CD1c-positive myeloid dendritic cell (primary cell): ENCODE measurements around the gene ZNF555.
"Not testable (repeated sequence)": the region's sequence is repeated elsewhere in the genome, so short reads cannot be mapped to it uniquely, and the experiment has no call there.

ENCODE experiments used
- DNase-seq: peaks from one replicate; pipeline ENCODE4 v3.0.0-alpha.2; 2016; ENCODE audit errors: extremely low spot score

The ZNF555 gene

GRCh38 chr19:2840794-2841791, at the start of gene ZNF555:
ZNF555 (plus strand) TSS chr19:2841475; CDS start chr19:2841573, 98 bp downstream.
- peak; percentile 99 for DNase-seq

- no peak for DNase-seq
These were observed 49.4 kb upstream of the ZNF555 start for GRCh38 chr19:2791876-2792275.

- not testable (repeated sequence) for DNase-seq
These were observed 48.6 kb upstream of the ZNF555 start for GRCh38 chr19:2792666-2793065.

- DNase-seq = no peak
These were observed 48.1 kb upstream of the ZNF555 start for GRCh38 chr19:2793126-2793525.

GRCh38 chr19:2793577-2793976, 47.7 kb upstream of the ZNF555 start:
- no peak for DNase-seq

- no peak for DNase-seq
These were observed 45.2 kb upstream of the ZNF555 start for GRCh38 chr19:2795827-2796658.

- DNase-seq = no peak
These were observed 44.5 kb upstream of the ZNF555 start for GRCh38 chr19:2796659-2797266.

GRCh38 chr19:2797280-2797679, 44.0 kb upstream of the ZNF555 start:
- no peak for DNase-seq

GRCh38 chr19:2798158-2798685, 43.1 kb upstream of the ZNF555 start:
- no peak for DNase-seq

- no peak for DNase-seq
These were observed 42.5 kb upstream of the ZNF555 start for GRCh38 chr19:2798733-2799132.

- no peak for DNase-seq
These were observed 41.8 kb upstream of the ZNF555 start for GRCh38 chr19:2799273-2800020.

GRCh38 chr19:2800506-2800905, 40.8 kb upstream of the ZNF555 start:
- no peak for DNase-seq

- no peak for DNase-seq
These were observed 38.4 kb upstream of the ZNF555 start for GRCh38 chr19:2802826-2803225.

- DNase-seq = no peak
These were observed 37.7 kb upstream of the ZNF555 start for GRCh38 chr19:2803486-2804155.

- no peak for DNase-seq
These were observed 36.9 kb upstream of the ZNF555 start for GRCh38 chr19:2804156-2805004.

- DNase-seq = no peak
These were observed 35.9 kb upstream of the ZNF555 start for GRCh38 chr19:2805261-2805900.

- DNase-seq = no peak
These were observed 35.2 kb upstream of the ZNF555 start for GRCh38 chr19:2805991-2806649.

- DNase-seq = no peak
These were observed 34.4 kb upstream of the ZNF555 start for GRCh38 chr19:2806736-2807378.
